Prostate gland (tissue), 2 donors: ENCODE measurements around the gene NEDD4L.

Experiments used
- CTCF ChIP-seq, 4 experiments: fragments of 200-600 bp in 2 of 4; fragments of 450-650 bp in 2 of 4; sonication (generic) in 2 of 4; IDR thresholded peaks; 1 replicate in 3 of 4; 2 replicates in 1 of 4; pipeline ENCODE4 v1.5.1; 2016 to 2019; ENCODE audit warnings: antibody characterized with exemption in 4 of 4, mild to moderate bottlenecking in 2 of 4, moderate library complexity in 2 of 4
- POLR2A ChIP-seq: fragments of 450-650 bp; IDR thresholded peaks from one replicate; pipeline ENCODE4 v1.6.1; 2016; ENCODE audit warnings: antibody characterized with exemption, mild to moderate bottlenecking

DNA sequence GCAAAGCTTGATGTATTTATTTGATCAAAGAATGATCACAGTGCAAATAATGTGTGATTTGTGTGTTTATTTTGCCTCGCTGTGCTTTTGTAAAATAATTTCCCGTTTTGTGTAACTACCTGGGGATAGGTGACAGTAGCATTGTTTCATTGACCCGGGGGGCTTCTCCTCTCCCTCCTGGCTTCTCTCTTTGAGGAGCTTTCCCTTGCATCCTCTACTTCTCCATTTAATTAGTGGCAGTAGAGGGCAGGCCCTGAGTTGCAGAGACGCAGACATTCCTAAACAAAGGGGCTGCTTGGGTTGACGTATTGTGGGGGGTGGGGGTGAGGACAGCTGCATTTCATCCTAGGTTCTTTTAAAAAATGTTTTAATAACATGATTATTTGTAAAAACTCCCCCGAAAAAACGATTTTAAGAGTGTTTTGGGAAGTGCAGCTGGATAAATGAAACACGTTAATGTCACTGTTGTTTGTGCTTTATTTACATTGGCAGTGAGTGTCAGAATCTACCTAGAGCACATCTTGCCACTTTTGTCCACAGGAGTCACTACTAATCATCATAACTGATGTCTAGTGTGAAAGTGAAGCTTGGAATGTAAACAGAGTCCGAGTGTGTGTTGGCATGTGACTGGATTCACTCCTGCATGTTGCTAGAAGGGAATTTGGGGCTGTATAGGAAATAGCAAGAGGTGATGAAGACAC is 2.2 kb downstream of the NEDD4L start:
- TF ChIP-seq CTCF (IDR thresholded peaks at IDR 0.05) (no peak), POLR2A (no peak)
